Measurements from ENCODE around the gene ARCN1. TPM values are rescaled to one million over a fixed set of nuclear protein-coding genes. Genes with fewer than 3 reads are reported as not detected.
A peak's percentile ranks its signal among the peaks of the same experiment; 100 is the strongest.

ARCN1 gene
- total and polyA plus RNA-seq, 2 donors (not counting 1 experiment from before 2014, with no cell fraction given): 116 to 387 TPM

GRCh38 chr11:118621784-118622375 is 49.7 kb downstream of the ARCN1 start:
- Histone ChIP-seq H3K27ac (ENCODE audit: insufficient read depth, low read length) (peak overlapping the region; percentile 94), H3K9me3 (ENCODE audit: control insufficient read depth, insufficient read depth, low read depth, low read length) (no peaks in the 10 kb centered on the region), H3K36me3 (ENCODE audit: control insufficient read depth, insufficient read depth, low read length) (peaks cover 15% of the 10 kb centered on the region), H3K4me2 (ENCODE audit: extremely low read depth, insufficient read depth, low read length) (peak overlapping the region; percentile 80), H4K20me1 (ENCODE audit: control insufficient read depth, extremely low read depth, insufficient read depth, low read length) (no peaks in the 10 kb centered on the region), H2AFZ (ENCODE audit: low read length) (no peak overlapping the region), H3K9ac (ENCODE audit: insufficient read depth, low read length) (peak overlapping the region; percentile 65), H3K4me1 (ENCODE audit: control insufficient read depth, extremely low read depth, insufficient read depth, low read length) (peaks cover 51% of the 10 kb centered on the region), H3K27me3 (ENCODE audit: control insufficient read depth, insufficient read depth, low read length) (no peaks in the 10 kb centered on the region), H3K4me3 (replicated peaks in 1 of 4; ENCODE audit: control extremely low read depth in 1 of 4, insufficient read depth in 1 of 4, low read depth in 3 of 4, low read length in 4 of 4) (peak overlapping the region; percentile 57 to 73 (median 64)), H3K79me2 (ENCODE audit: control insufficient read depth, insufficient read depth, low read length) (peaks cover 22% of the 10 kb centered on the region)
- DNase-seq (ENCODE audit: low read depth in 2 of 2): no peak
- TF ChIP-seq EZH2 (IDR thresholded peaks at IDR 0.05; ENCODE audit: low read length, missing control alignments): no peak
- TF ChIP-seq CTCF (conservative IDR thresholded peaks at IDR 0.05 in 1 of 2, IDR thresholded peaks at IDR 0.05 in 1 of 2; ENCODE audit: low read depth in 1 of 2, low read length in 2 of 2): no peak

- DNase-seq (ENCODE audit: low read depth in 2 of 2): peak; percentile 63 to 90
- H3K4me1 ChIP-seq (ENCODE audit: control insufficient read depth, extremely low read depth, insufficient read depth, low read length): peaks cover 44% of the 10 kb centered on the region
- H3K79me2 ChIP-seq (ENCODE audit: control insufficient read depth, insufficient read depth, low read length): peaks cover 22% of the 10 kb centered on the region
- H3K27me3 ChIP-seq (ENCODE audit: control insufficient read depth, insufficient read depth, low read length): no peaks in the 10 kb centered on the region
- H3K27ac ChIP-seq (ENCODE audit: insufficient read depth, low read length): peak overlapping the region; percentile 94
- peak overlapping the region; percentile 80 for H3K4me2 ChIP-seq (ENCODE audit: extremely low read depth, insufficient read depth, low read length)
- H3K9ac ChIP-seq (ENCODE audit: insufficient read depth, low read length): peak overlapping the region; percentile 65
- H2AFZ ChIP-seq (ENCODE audit: low read length): no peak overlapping the region
- peaks cover 18% of the 10 kb centered on the region for H3K36me3 ChIP-seq (ENCODE audit: control insufficient read depth, insufficient read depth, low read length)
- H3K9me3 ChIP-seq (ENCODE audit: control insufficient read depth, insufficient read depth, low read depth, low read length): no peaks in the 10 kb centered on the region
- no peak for TF ChIP-seq CTCF (conservative IDR thresholded peaks at IDR 0.05 in 1 of 2, IDR thresholded peaks at IDR 0.05 in 1 of 2; ENCODE audit: low read depth in 1 of 2, low read length in 2 of 2)
- TF ChIP-seq EZH2 (IDR thresholded peaks at IDR 0.05; ENCODE audit: low read length, missing control alignments): no peak
- peak overlapping the region in 2 of 4 experiments; percentile 57 to 73 for H3K4me3 ChIP-seq (replicated peaks in 1 of 4; ENCODE audit: control extremely low read depth in 1 of 4, insufficient read depth in 1 of 4, low read depth in 3 of 4, low read length in 4 of 4)
- no peaks in the 10 kb centered on the region for H4K20me1 ChIP-seq (ENCODE audit: control insufficient read depth, extremely low read depth, insufficient read depth, low read length)
Observed at GRCh38 chr11:118622376-118623268, 50.4 kb downstream of the ARCN1 start.

GRCh38 chr11:118623269-118623655 is 51.1 kb downstream of the ARCN1 start:
- no peaks in the 10 kb centered on the region for H4K20me1 ChIP-seq (ENCODE audit: control insufficient read depth, extremely low read depth, insufficient read depth, low read length)
- H3K9ac ChIP-seq (ENCODE audit: insufficient read depth, low read length): no peak overlapping the region
- no peak overlapping the region for H2AFZ ChIP-seq (ENCODE audit: low read length)
- peaks cover 38% of the 10 kb centered on the region for H3K4me1 ChIP-seq (ENCODE audit: control insufficient read depth, extremely low read depth, insufficient read depth, low read length)
- H3K9me3 ChIP-seq (ENCODE audit: control insufficient read depth, insufficient read depth, low read depth, low read length): no peaks in the 10 kb centered on the region
- DNase-seq (ENCODE audit: low read depth in 2 of 2): peak in 1 of 2 donors; percentile 69
- H3K4me2 ChIP-seq (ENCODE audit: extremely low read depth, insufficient read depth, low read length): peak overlapping the region; percentile 63
- H3K27ac ChIP-seq (ENCODE audit: insufficient read depth, low read length): peak overlapping the region; percentile 94
- peaks cover 22% of the 10 kb centered on the region for H3K79me2 ChIP-seq (ENCODE audit: control insufficient read depth, insufficient read depth, low read length)
- TF ChIP-seq CTCF (conservative IDR thresholded peaks at IDR 0.05 in 1 of 2, IDR thresholded peaks at IDR 0.05 in 1 of 2; ENCODE audit: low read depth in 1 of 2, low read length in 2 of 2) (no peak), EZH2 (IDR thresholded peaks at IDR 0.05; ENCODE audit: low read length, missing control alignments) (no peak)
- H3K4me3 ChIP-seq (replicated peaks in 1 of 4; ENCODE audit: control extremely low read depth in 1 of 4, insufficient read depth in 1 of 4, low read depth in 3 of 4, low read length in 4 of 4): peak overlapping the region in 1 of 4 experiments; percentile 73
- H3K27me3 ChIP-seq (ENCODE audit: control insufficient read depth, insufficient read depth, low read length): no peaks in the 10 kb centered on the region
- peaks cover 24% of the 10 kb centered on the region for H3K36me3 ChIP-seq (ENCODE audit: control insufficient read depth, insufficient read depth, low read length)
